Panc1 (cell line): Measurements from ENCODE around the gene SCYL2. TPM values are rescaled to one million over a fixed set of nuclear protein-coding genes. Genes with fewer than 3 reads are reported as not detected.

Experiments used
- ATAC-seq: fragments of 200-7000 bp; cut with Tn5 transposase; 2 replicates; pipeline ENCODE4 v1.9.1; 2020; ENCODE audit warnings: mild to moderate bottlenecking, moderate library complexity
- BruUV-seq: library from RNA; stranded (reverse); fragments of 400-500 nt; replicated peaks from 2 replicates; lab custom pipeline; 2021; lab: Mats Ljungman, UMichigan
- CTCF ChIA-PET: fragments of 300-600 bp; sonication (Branson Sonifier 250); formaldehyde crosslinking; loops from one replicate; lab custom pipeline; 2022; ENCODE audit warnings: antibody characterized with exemption; lab: Charles Lee
- POLR2A ChIA-PET: fragments of 300-600 bp; sonication (Branson Sonifier 250); formaldehyde crosslinking; loops from one replicate; lab custom pipeline; 2022; ENCODE audit warnings: antibody characterized with exemption; lab: Charles Lee
- DNase-seq: peaks from one replicate; pipeline ENCODE4 v3.0.0-alpha.2; 2010; ENCODE audit warnings: low read depth, low spot score
- H3K27ac ChIP-seq: 2 replicates; pipeline ENCODE4 v1.5.1; 2011; ENCODE audit warnings: mild to moderate bottlenecking, low read length, inconsistent platforms
- H3K27me3 ChIP-seq: fragments of 200-500 bp; sonication (Bioruptor generic); 2 replicates; pipeline ENCODE4 v1.6.0; 2014; ENCODE audit warnings: low read length, inconsistent platforms; ENCODE audit not compliant: control insufficient read depth, insufficient read depth
- H3K36me3 ChIP-seq: fragments of 200-500 bp; sonication (Bioruptor generic); 2 replicates; pipeline ENCODE4 v1.5.1; 2014; ENCODE audit warnings: inconsistent platforms, mild to moderate bottlenecking, low read length, moderate library complexity; ENCODE audit not compliant: control insufficient read depth, insufficient read depth
- H3K4me1 ChIP-seq: 2 replicates; pipeline ENCODE4 v1.5.1; 2011; ENCODE audit warnings: inconsistent platforms, mild to moderate bottlenecking, low read length, moderate library complexity; ENCODE audit not compliant: control insufficient read depth, insufficient read depth
- H3K4me3 ChIP-seq, 2 experiments: 2 replicates each; pipeline ENCODE4 v1.5.1; 2011 to 2012; ENCODE audit warnings: low read depth in 2 of 2, low read length in 2 of 2, mild to moderate bottlenecking in 2 of 2, inconsistent platforms in 1 of 2, moderate library complexity in 1 of 2
- H3K9me3 ChIP-seq: fragments of 200-500 bp; sonication (Bioruptor generic); 2 replicates; pipeline ENCODE4 v1.5.1; 2014; ENCODE audit warnings: low read depth, mild to moderate bottlenecking, inconsistent platforms, low read length, moderate library complexity; ENCODE audit not compliant: control insufficient read depth, insufficient read depth
- CTCF ChIP-seq: fragments of 450-650 bp; IDR thresholded peaks from 2 replicates; pipeline ENCODE4 v1.5.1; 2017; ENCODE audit warnings: mild to moderate bottlenecking
- POLR2AphosphoS5 ChIP-seq: IDR thresholded peaks from 2 replicates; pipeline ENCODE4 v1.6.1; 2012; ENCODE audit warnings: mild to moderate bottlenecking, low read depth, low read length, moderate library complexity
- REST ChIP-seq, 2 experiments: IDR thresholded peaks; 2 replicates each; pipeline ENCODE4 v1.6.1; 2011 to 2012; ENCODE audit warnings: low read depth in 2 of 2, control low read depth in 1 of 2, low read length in 1 of 2, mild to moderate bottlenecking in 1 of 2, moderate library complexity in 1 of 2; ENCODE audit not compliant: insufficient read depth in 1 of 2
- SIN3A ChIP-seq: IDR thresholded peaks from 2 replicates; pipeline ENCODE4 v1.6.1; 2012; ENCODE audit warnings: low read depth, mild to moderate bottlenecking, low read length, moderate library complexity, borderline replicate concordance; ENCODE audit not compliant: insufficient read depth
- TCF7L2 ChIP-seq: IDR thresholded peaks from 2 replicates; pipeline ENCODE4 v1.6.1; 2011; ENCODE audit warnings: mild to moderate bottlenecking, low read depth, low read length, inconsistent platforms
- in situ Hi-C: cut with HindIII; loops from 2 replicates; pipeline ENCODE4 v1.10.0; 2016; ENCODE audit warnings: low sequenced_read_pairs, low pct_unique_long_range_greater_than_20kb
- intact Hi-C: fragments of 100-400 bp; cut with micrococcal nuclease; formaldehyde crosslinking; loops from one replicate; pipeline ENCODE4 v1.10.0; 2022; ENCODE audit not compliant: unreplicated experiment
- total RNA-seq: library from RNA; stranded (reverse); gene quantifications from one replicate; pipeline ENCODE4 v1.2.1, GENCODE V29; 2021; ENCODE audit not compliant: unreplicated experiment

Gene SCYL2
- total RNA-seq, 1 experiment from 2014 or later = 45.3 TPM

GRCh38 chr12:100254876-100255275 lies 12.1 kb upstream of the SCYL2 start:
- ChIA-PET CTCF (no interaction called here), POLR2A (no interaction called here)
- H3K36me3 ChIP-seq = no peaks in the 10 kb centered on the region
- H3K4me1 ChIP-seq = no peaks in the 10 kb centered on the region
- intact Hi-C loops = no loop called here
- no peak for TF ChIP-seq REST (IDR thresholded peaks at IDR 0.05; ENCODE audit: insufficient read depth in 1 of 2, low read depth in 2 of 2, low read length in 1 of 2)
- no peak for TF ChIP-seq SIN3A
- no peak for TF ChIP-seq TCF7L2
- DNase-seq = no peak
- no peak overlapping the region for H3K27ac ChIP-seq
- in situ Hi-C loops = no loop called here
- H3K27me3 ChIP-seq = no peaks in the 10 kb centered on the region
- H3K4me3 ChIP-seq = no peak overlapping the region
- BruUV-seq = no TSS peak
- no peak for ATAC-seq
- no peaks in the 10 kb centered on the region for H3K9me3 ChIP-seq

- intact Hi-C loops (no loop called here), in situ Hi-C loops (no loop called here)
- POLR2A ChIA-PET = interaction anchor here (0.6 kb wide), 1 partner anchor 9 kb away, joined by 10 read pairs; the partner anchor contains the start of genes DEPDC4 and SCYL2
- no peaks in the 10 kb centered on the region for H3K27me3 ChIP-seq
- ATAC-seq = no peak
- no peaks in the 10 kb centered on the region for H3K9me3 ChIP-seq
- H3K4me3 ChIP-seq = no peak overlapping the region
- no TSS peak for BruUV-seq
- DNase-seq = no peak
- H3K27ac ChIP-seq = no peak overlapping the region
- no peaks in the 10 kb centered on the region for H3K36me3 ChIP-seq
- H3K4me1 ChIP-seq = no peaks in the 10 kb centered on the region
- TF ChIP-seq REST (IDR thresholded peaks at IDR 0.05; ENCODE audit: insufficient read depth in 1 of 2, low read depth in 2 of 2, low read length in 1 of 2) (no peak), SIN3A (no peak), CTCF (no peak), TCF7L2 (no peak), POLR2AphosphoS5 (no peak)
- CTCF ChIA-PET = no interaction called here
These were observed 8.8 kb upstream of the SCYL2 start for GRCh38 chr12:100258127-100258526.
